DND-41 (cell line): ENCODE data around the gene NTMT2.

Experiments
- CTCF ChIP-seq: IDR thresholded peaks from 2 replicates; pipeline ENCODE4 v1.5.1; 2012; ENCODE audit warnings: borderline replicate concordance, low read length, moderate library complexity, mild to moderate bottlenecking; ENCODE audit not compliant: poor library complexity, severe bottlenecking; ENCODE audit errors: extremely low read depth
- EZH2 ChIP-seq: IDR thresholded peaks from 3 replicates; pipeline ENCODE4 v1.6.1; 2012; ENCODE audit warnings: borderline replicate concordance, low read depth, mild to moderate bottlenecking, moderate library complexity, low read length, inconsistent platforms; ENCODE audit not compliant: severe bottlenecking

- TF ChIP-seq CTCF (no peak), EZH2 (no peak)
These were observed 52.3 kb downstream of the NTMT2 start for GRCh38 chr1:170198090-170198489.
